Pulmonary artery endothelial cell (primary cell): ENCODE measurements around the gene AGMAT. TPM values are rescaled to one million over a fixed set of nuclear protein-coding genes. Genes with fewer than 3 reads are reported as not detected.

Experiments
- DNase-seq: peaks from one replicate; pipeline ENCODE4 v3.0.0-alpha.2; 2011; ENCODE audit warnings: low read depth, low spot score
- total RNA-seq: library from RNA; depleted of rRNA; stranded (reverse); fragments of >200 nt; gene quantifications from 2 replicates; pipeline ENCODE4 v1.2.3, GENCODE V29; 2014

Gene AGMAT
- total RNA-seq, 1 donor from 2014 or later: 1.4 TPM

- DNase-seq: no peak
These were observed 16.3 kb downstream of the AGMAT start for GRCh38 chr1:15568387-15569073.

GRCh38 chr1:15559189-15559810, 25.6 kb downstream of the AGMAT start:
- no peak for DNase-seq

GRCh38 chr1:15558516-15558915, 26.3 kb downstream of the AGMAT start:
- no peak for DNase-seq

- no peak for DNase-seq
These were observed 27.3 kb downstream of the AGMAT start for GRCh38 chr1:15557594-15557993.

- DNase-seq: no peak
These were observed 27.8 kb downstream of the AGMAT start for GRCh38 chr1:15557008-15557407.

- DNase-seq: no peak
These were observed 34.3 kb downstream of the AGMAT start for GRCh38 chr1:15550573-15550972.

GRCh38 chr1:15546641-15547040, 38.2 kb downstream of the AGMAT start:
- DNase-seq: no peak

GRCh38 chr1:15543589-15544568, 41.0 kb downstream of the AGMAT start:
- DNase-seq: no peak

- no peak for DNase-seq
These were observed 41.6 kb downstream of the AGMAT start for GRCh38 chr1:15543251-15543588.

GRCh38 chr1:15542388-15543250, 42.2 kb downstream of the AGMAT start:
- no peak for DNase-seq

GRCh38 chr1:15541231-15541792, 43.5 kb downstream of the AGMAT start:
- no peak for DNase-seq

- DNase-seq: no peak
These were observed 44.7 kb downstream of the AGMAT start for GRCh38 chr1:15540186-15540585.

- no peak for DNase-seq
These were observed 46.1 kb downstream of the AGMAT start for GRCh38 chr1:15538771-15539170.

- DNase-seq: no peak
These were observed 53.2 kb downstream of the AGMAT start for GRCh38 chr1:15531682-15532081.

GRCh38 chr1:15531003-15531402, 53.8 kb downstream of the AGMAT start:
- DNase-seq: no peak

- peak; percentile 100 for DNase-seq
These were observed 58.1 kb downstream of the AGMAT start, which contains the start of gene DNAJC16 for GRCh38 chr1:15526490-15527339. Gene DNAJC16 (plus strand): TSS chr1:15526848. CDS start chr1:15529106, 2,258 bp downstream.

GRCh38 chr1:15526021-15526489, 58.8 kb downstream of the AGMAT start:
- no peak for DNase-seq

- peak; percentile 95 for DNase-seq
These were observed 59.5 kb downstream of the AGMAT start for GRCh38 chr1:15525050-15526020.
